H1 (cell line): Measurements from ENCODE around the gene INHA.

ENCODE experiments used
- CREB1 ChIP-seq: IDR thresholded peaks from 2 replicates; pipeline ENCODE4 v1.6.1; 2012; ENCODE audit warnings: inconsistent platforms
- EP300 ChIP-seq, 2 experiments: IDR thresholded peaks; 1 replicate in 1 of 2; 2 replicates in 1 of 2; pipeline ENCODE4 v1.6.1; 2011 to 2012; ENCODE audit warnings: low read depth in 2 of 2, low read length in 2 of 2, mild to moderate bottlenecking in 2 of 2, borderline replicate concordance in 1 of 2, inconsistent platforms in 1 of 2, moderate library complexity in 1 of 2
- EZH2 ChIP-seq: fragments of 200-600 bp; sonication (generic); IDR thresholded peaks from 2 replicates; pipeline ENCODE4 v1.7.1; 2012; ENCODE audit warnings: low read depth, mild to moderate bottlenecking, moderate library complexity, low read length, inconsistent platforms; ENCODE audit not compliant: severe bottlenecking
- FOSL1 ChIP-seq: IDR thresholded peaks from 2 replicates; pipeline ENCODE4 v1.6.1; 2011; ENCODE audit warnings: mild to moderate bottlenecking, low read depth, low read length, moderate library complexity; ENCODE audit not compliant: insufficient read depth
- GABPA ChIP-seq: IDR thresholded peaks from 2 replicates; pipeline ENCODE4 v1.6.1; 2011; ENCODE audit warnings: mild to moderate bottlenecking, low read length, moderate library complexity, borderline replicate concordance; ENCODE audit not compliant: insufficient read depth
- JUND ChIP-seq: IDR thresholded peaks from 2 replicates; pipeline ENCODE4 v1.6.1; 2011; ENCODE audit warnings: mild to moderate bottlenecking, improper control_type of control experiment, low read length
- NRF1 ChIP-seq: IDR thresholded peaks from 2 replicates; pipeline ENCODE4 v1.6.1; 2011; ENCODE audit warnings: mild to moderate bottlenecking, low read depth, low read length, improper control_type of control experiment
- POLR2A ChIP-seq, 2 experiments: IDR thresholded peaks; 1 replicate in 1 of 2; 2 replicates in 1 of 2; pipeline ENCODE4 v1.6.1; 2011; ENCODE audit warnings: low read depth in 2 of 2, low read length in 2 of 2, mild to moderate bottlenecking in 2 of 2; ENCODE audit errors: control extremely low read depth in 1 of 2
- POLR2AphosphoS5 ChIP-seq: IDR thresholded peaks from 2 replicates; pipeline ENCODE4 v1.6.1; 2011; ENCODE audit warnings: low read depth, low read length
- SIN3A ChIP-seq, 2 experiments: IDR thresholded peaks in 1 of 2; conservative IDR thresholded peaks in 1 of 2; 2 replicates each; pipeline ENCODE4 v1.6.1; 2011 to 2012; ENCODE audit warnings: low read length in 2 of 2, improper control_type of control experiment in 1 of 2, low read depth in 1 of 2, mild to moderate bottlenecking in 1 of 2
- ZNF274 ChIP-seq: IDR thresholded peaks from 2 replicates; pipeline ENCODE4 v1.7.0; 2012; ENCODE audit warnings: low read length, borderline replicate concordance; ENCODE audit errors: extremely low read depth
- TF ChIP-seq, protein P1 (sequence below), 3 experiments: IDR thresholded peaks; 1 replicate in 2 of 3; 2 replicates in 1 of 3; pipeline versions ENCODE4 v1.5.1 to v1.6.1; 2011; ENCODE audit warnings: low read length in 3 of 3, mild to moderate bottlenecking in 3 of 3, inconsistent platforms in 2 of 3, low read depth in 1 of 3, moderate library complexity in 1 of 3; ENCODE audit not compliant: insufficient read depth in 1 of 3; ENCODE audit errors: control extremely low read depth in 1 of 3
- TF ChIP-seq, protein P2 (sequence below): IDR thresholded peaks from 2 replicates; pipeline ENCODE4 v1.6.1; 2011; ENCODE audit warnings: low read depth, mild to moderate bottlenecking, low read length; ENCODE audit not compliant: insufficient read depth
- TF ChIP-seq, protein P3 (sequence below): IDR thresholded peaks from 2 replicates; pipeline ENCODE4 v1.6.1; 2012; ENCODE audit warnings: inconsistent platforms

DNA sequence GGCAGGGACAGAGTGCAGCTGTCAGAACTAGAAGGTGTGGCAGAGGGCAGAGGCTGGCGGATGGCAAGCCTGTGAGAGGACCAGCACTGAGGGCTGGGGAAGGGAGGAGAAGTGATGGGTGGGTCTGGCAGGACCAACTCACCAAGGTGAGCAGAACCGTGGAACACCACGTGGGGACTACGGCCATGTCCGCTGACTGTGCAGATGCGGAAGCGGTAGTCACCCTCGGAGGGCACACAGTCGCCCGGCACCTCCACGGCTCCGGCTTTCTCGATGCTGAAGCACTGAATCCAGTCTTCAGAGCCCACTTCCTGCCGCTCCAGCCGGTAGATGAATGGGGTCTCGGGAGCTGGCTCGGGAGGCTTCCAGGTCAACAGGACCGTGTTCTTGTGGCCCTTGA is 5.0 kb upstream of the INHA start:
- no peak for TF ChIP-seq CREB1
- TF ChIP-seq EZH2, result no peak
- TF ChIP-seq, protein P1, sequence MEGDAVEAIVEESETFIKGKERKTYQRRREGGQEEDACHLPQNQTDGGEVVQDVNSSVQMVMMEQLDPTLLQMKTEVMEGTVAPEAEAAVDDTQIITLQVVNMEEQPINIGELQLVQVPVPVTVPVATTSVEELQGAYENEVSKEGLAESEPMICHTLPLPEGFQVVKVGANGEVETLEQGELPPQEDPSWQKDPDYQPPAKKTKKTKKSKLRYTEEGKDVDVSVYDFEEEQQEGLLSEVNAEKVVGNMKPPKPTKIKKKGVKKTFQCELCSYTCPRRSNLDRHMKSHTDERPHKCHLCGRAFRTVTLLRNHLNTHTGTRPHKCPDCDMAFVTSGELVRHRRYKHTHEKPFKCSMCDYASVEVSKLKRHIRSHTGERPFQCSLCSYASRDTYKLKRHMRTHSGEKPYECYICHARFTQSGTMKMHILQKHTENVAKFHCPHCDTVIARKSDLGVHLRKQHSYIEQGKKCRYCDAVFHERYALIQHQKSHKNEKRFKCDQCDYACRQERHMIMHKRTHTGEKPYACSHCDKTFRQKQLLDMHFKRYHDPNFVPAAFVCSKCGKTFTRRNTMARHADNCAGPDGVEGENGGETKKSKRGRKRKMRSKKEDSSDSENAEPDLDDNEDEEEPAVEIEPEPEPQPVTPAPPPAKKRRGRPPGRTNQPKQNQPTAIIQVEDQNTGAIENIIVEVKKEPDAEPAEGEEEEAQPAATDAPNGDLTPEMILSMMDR (IDR thresholded peaks at IDR 0.05; ENCODE audit: control extremely low read depth in 1 of 3, insufficient read depth in 1 of 3, low read depth in 1 of 3, low read length in 3 of 3), result no peak
- no peak for TF ChIP-seq ZNF274
- no peak for TF ChIP-seq GABPA
- no peak; a peak in 1 of 3 replicates for TF ChIP-seq POLR2A (IDR thresholded peaks at IDR 0.05; ENCODE audit: control extremely low read depth in 1 of 2, low read depth in 2 of 2, low read length in 2 of 2)
- no peak for TF ChIP-seq NRF1
- TF ChIP-seq SIN3A (conservative IDR thresholded peaks at IDR 0.05 in 1 of 2, IDR thresholded peaks at IDR 0.05 in 1 of 2; ENCODE audit: low read depth in 1 of 2, low read length in 2 of 2), result no peak
- no peak for TF ChIP-seq POLR2AphosphoS5
- no peak for TF ChIP-seq JUND
- TF ChIP-seq, protein P2, sequence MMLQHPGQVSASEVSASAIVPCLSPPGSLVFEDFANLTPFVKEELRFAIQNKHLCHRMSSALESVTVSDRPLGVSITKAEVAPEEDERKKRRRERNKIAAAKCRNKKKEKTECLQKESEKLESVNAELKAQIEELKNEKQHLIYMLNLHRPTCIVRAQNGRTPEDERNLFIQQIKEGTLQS, result no peak
- TF ChIP-seq, protein P3, sequence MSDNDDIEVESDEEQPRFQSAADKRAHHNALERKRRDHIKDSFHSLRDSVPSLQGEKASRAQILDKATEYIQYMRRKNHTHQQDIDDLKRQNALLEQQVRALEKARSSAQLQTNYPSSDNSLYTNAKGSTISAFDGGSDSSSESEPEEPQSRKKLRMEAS, result no peak
- no peak for TF ChIP-seq FOSL1
- TF ChIP-seq EP300 (IDR thresholded peaks at IDR 0.05; ENCODE audit: borderline replicate concordance in 1 of 2, low read depth in 2 of 2, low read length in 2 of 2), result no peak
